GM23338 (cell line): ENCODE results near the gene GRSF1.

Source experiments
- EZH2 ChIP-seq: fragments of 200-600 bp; sonication (generic); IDR thresholded peaks from one replicate; pipeline ENCODE4 v1.8.0; 2017; ENCODE audit warnings: antibody characterized with exemption, mild to moderate bottlenecking, low read depth; ENCODE audit not compliant: unreplicated experiment
- EZH2phosphoT487 ChIP-seq: fragments of 200-600 bp; sonication (generic); IDR thresholded peaks from one replicate; pipeline ENCODE4 v1.8.1; 2018; ENCODE audit warnings: antibody characterized with exemption; ENCODE audit not compliant: unreplicated experiment
- JUNB ChIP-seq: IDR thresholded peaks from one replicate; pipeline ENCODE4 v1.6.1; 2016; ENCODE audit warnings: antibody characterized with exemption; ENCODE audit not compliant: unreplicated experiment
- NANOG ChIP-seq: IDR thresholded peaks from 2 replicates; pipeline ENCODE4 v1.6.1; 2016; ENCODE audit warnings: antibody characterized with exemption, borderline replicate concordance
- POLR2AphosphoS5 ChIP-seq: IDR thresholded peaks from 2 replicates; pipeline ENCODE4 v1.6.1; 2016; ENCODE audit warnings: antibody characterized with exemption, low read depth
- STAT1 ChIP-seq: IDR thresholded peaks from one replicate; pipeline ENCODE4 v1.6.1; 2016; ENCODE audit warnings: antibody characterized with exemption; ENCODE audit not compliant: unreplicated experiment
- ZNF114 ChIP-seq: fragments of 250-450 bp; sonication (Bioruptor Pico); IDR thresholded peaks from 2 replicates; pipeline ENCODE4 v1.5.0; 2020; ENCODE audit warnings: mild to moderate bottlenecking, moderate library complexity
- ZNF331 ChIP-seq: fragments of 250-450 bp; sonication (Bioruptor Pico); IDR thresholded peaks from 2 replicates; pipeline ENCODE4 v1.5.0; 2020; ENCODE audit warnings: low read depth, mild to moderate bottlenecking, moderate library complexity
- TF ChIP-seq, protein P1 (sequence below), 2 experiments: fragments of 200-600 bp in 1 of 2; sonication (generic) in 1 of 2; conservative IDR thresholded peaks; 2 replicates each; pipeline versions ENCODE4 v1.5.1 to v1.6.1; 2016 to 2017; ENCODE audit warnings: antibody characterized with exemption in 2 of 2, low read depth in 2 of 2, mild to moderate bottlenecking in 2 of 2, moderate library complexity in 1 of 2
- TF ChIP-seq, protein P2 (sequence below): IDR thresholded peaks from 2 replicates; pipeline ENCODE4 v1.6.1; 2016; ENCODE audit warnings: antibody characterized with exemption
- TF ChIP-seq, protein P3 (sequence below): IDR thresholded peaks from one replicate; pipeline ENCODE4 v1.6.1; 2018; ENCODE audit warnings: antibody characterized with exemption; ENCODE audit not compliant: unreplicated experiment

DNA sequence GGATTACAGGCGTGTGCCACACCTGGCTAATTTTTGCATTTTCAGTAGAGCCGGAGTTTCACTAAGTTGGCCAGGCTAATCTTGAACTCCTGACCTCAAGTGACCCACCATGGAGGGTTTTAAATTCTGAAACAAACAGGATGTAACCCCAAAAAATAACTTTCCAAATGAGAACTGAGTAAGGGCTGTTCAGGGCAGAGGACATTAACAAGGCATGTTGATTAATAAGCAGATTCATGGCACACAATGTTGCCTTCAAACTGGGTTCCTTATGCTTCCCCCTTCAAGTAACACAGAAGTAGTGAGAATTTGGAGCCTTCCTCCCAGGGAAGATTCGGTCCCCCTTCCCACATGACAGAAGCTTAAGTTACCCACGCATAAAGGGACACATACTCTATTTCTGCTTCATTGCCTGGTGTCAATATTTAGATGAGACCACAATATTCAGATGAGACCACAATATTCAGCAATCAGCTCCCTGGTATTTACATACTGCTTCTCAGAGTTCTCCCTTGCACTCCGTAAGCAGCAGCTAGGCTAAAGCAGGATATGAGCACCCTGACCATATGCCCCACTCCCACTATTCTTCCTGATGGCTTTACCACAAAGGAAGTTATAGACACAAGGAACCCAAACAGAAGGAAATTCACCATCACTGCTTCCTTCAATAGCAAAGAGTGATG is 21.4 kb downstream of the GRSF1 start:
- TF ChIP-seq, protein P1, sequence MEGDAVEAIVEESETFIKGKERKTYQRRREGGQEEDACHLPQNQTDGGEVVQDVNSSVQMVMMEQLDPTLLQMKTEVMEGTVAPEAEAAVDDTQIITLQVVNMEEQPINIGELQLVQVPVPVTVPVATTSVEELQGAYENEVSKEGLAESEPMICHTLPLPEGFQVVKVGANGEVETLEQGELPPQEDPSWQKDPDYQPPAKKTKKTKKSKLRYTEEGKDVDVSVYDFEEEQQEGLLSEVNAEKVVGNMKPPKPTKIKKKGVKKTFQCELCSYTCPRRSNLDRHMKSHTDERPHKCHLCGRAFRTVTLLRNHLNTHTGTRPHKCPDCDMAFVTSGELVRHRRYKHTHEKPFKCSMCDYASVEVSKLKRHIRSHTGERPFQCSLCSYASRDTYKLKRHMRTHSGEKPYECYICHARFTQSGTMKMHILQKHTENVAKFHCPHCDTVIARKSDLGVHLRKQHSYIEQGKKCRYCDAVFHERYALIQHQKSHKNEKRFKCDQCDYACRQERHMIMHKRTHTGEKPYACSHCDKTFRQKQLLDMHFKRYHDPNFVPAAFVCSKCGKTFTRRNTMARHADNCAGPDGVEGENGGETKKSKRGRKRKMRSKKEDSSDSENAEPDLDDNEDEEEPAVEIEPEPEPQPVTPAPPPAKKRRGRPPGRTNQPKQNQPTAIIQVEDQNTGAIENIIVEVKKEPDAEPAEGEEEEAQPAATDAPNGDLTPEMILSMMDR (conservative IDR thresholded peaks at IDR 0.05; ENCODE audit: low read depth in 2 of 2): no peak
- TF ChIP-seq EZH2 (no peak), POLR2AphosphoS5 (no peak), EZH2phosphoT487 (no peak), ZNF114 (CRISPR knock-in tag) (no peak), ZNF331 (CRISPR knock-in tag) (no peak), JUNB (no peak), STAT1 (no peak), NANOG (no peak)
- TF ChIP-seq, protein P2, sequence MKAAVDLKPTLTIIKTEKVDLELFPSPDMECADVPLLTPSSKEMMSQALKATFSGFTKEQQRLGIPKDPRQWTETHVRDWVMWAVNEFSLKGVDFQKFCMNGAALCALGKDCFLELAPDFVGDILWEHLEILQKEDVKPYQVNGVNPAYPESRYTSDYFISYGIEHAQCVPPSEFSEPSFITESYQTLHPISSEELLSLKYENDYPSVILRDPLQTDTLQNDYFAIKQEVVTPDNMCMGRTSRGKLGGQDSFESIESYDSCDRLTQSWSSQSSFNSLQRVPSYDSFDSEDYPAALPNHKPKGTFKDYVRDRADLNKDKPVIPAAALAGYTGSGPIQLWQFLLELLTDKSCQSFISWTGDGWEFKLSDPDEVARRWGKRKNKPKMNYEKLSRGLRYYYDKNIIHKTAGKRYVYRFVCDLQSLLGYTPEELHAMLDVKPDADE: no peak
- TF ChIP-seq, protein P3, sequence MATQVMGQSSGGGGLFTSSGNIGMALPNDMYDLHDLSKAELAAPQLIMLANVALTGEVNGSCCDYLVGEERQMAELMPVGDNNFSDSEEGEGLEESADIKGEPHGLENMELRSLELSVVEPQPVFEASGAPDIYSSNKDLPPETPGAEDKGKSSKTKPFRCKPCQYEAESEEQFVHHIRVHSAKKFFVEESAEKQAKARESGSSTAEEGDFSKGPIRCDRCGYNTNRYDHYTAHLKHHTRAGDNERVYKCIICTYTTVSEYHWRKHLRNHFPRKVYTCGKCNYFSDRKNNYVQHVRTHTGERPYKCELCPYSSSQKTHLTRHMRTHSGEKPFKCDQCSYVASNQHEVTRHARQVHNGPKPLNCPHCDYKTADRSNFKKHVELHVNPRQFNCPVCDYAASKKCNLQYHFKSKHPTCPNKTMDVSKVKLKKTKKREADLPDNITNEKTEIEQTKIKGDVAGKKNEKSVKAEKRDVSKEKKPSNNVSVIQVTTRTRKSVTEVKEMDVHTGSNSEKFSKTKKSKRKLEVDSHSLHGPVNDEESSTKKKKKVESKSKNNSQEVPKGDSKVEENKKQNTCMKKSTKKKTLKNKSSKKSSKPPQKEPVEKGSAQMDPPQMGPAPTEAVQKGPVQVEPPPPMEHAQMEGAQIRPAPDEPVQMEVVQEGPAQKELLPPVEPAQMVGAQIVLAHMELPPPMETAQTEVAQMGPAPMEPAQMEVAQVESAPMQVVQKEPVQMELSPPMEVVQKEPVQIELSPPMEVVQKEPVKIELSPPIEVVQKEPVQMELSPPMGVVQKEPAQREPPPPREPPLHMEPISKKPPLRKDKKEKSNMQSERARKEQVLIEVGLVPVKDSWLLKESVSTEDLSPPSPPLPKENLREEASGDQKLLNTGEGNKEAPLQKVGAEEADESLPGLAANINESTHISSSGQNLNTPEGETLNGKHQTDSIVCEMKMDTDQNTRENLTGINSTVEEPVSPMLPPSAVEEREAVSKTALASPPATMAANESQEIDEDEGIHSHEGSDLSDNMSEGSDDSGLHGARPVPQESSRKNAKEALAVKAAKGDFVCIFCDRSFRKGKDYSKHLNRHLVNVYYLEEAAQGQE: no peak
